ENCODE measurements around the gene SUSD4.

Gene SUSD4

GRCh38 chr1:223393275-223394214, 29.6 kb upstream of the SUSD4 start, which contains the start of gene CCDC185:
TSS of gene CCDC185 (plus strand) at chr1:223393415. CDS start at chr1:223393476, 61 bp downstream.
- CTCF ChIA-PET = interaction anchor here (0.7 kb wide), 1 partner anchor 260 kb away, joined by 3 read pairs; no protein-coding TSS in a partner anchor
- POLR2A ChIA-PET = no interaction called here
- no peak within 1 kb of the TSS for H3K4me3 ChIP-seq (ENCODE audit: low read depth, low read length)

GRCh38 chr1:223390618-223391017, 26.6 kb upstream of the SUSD4 start:
- CTCF ChIA-PET = no interaction called here
- POLR2A ChIA-PET = interaction anchor here (0.7 kb wide), 1 partner anchor 161 kb away, joined by 3 read pairs; no protein-coding TSS in a partner anchor
- DNase-seq (ENCODE audit: low read depth, low spot score) = no peak

More at GRCh38 chr1:223393275-223394214, 29.6 kb upstream of the SUSD4 start, which contains the start of gene CCDC185:
- TF ChIP-seq CTCF (IDR thresholded peaks at IDR 0.05; ENCODE audit: insufficient read depth, low read length, missing control alignments) = no peak
- no peak for DNase-seq (ENCODE audit: low read depth, low spot score)

GRCh38 chr1:223386013-223386412, 22.0 kb upstream of the SUSD4 start:
- POLR2A ChIA-PET = no interaction called here
- no peak for TF ChIP-seq CTCF (IDR thresholded peaks at IDR 0.05; ENCODE audit: insufficient read depth, low read length, missing control alignments)
- CTCF ChIA-PET = no interaction called here
- no peak overlapping the region for H3K4me3 ChIP-seq (ENCODE audit: low read depth, low read length)
- no peak for DNase-seq (ENCODE audit: low read depth, low spot score)

More at GRCh38 chr1:223390618-223391017, 26.6 kb upstream of the SUSD4 start:
- no peak for TF ChIP-seq CTCF (IDR thresholded peaks at IDR 0.05; ENCODE audit: insufficient read depth, low read length, missing control alignments)
- no peak overlapping the region for H3K4me3 ChIP-seq (ENCODE audit: low read depth, low read length)

- CTCF ChIA-PET = no interaction called here
- POLR2A ChIA-PET = no interaction called here
- no peak for DNase-seq (ENCODE audit: low read depth, low spot score)
- H3K4me3 ChIP-seq (ENCODE audit: low read depth, low read length) = no peak overlapping the region
- TF ChIP-seq CTCF (IDR thresholded peaks at IDR 0.05; ENCODE audit: insufficient read depth, low read length, missing control alignments) = no peak
These were observed 14.8 kb upstream of the SUSD4 start for GRCh38 chr1:223378754-223379153.

GRCh38 chr1:223374064-223374610, 10.2 kb upstream of the SUSD4 start:
- TF ChIP-seq CTCF (IDR thresholded peaks at IDR 0.05; ENCODE audit: insufficient read depth, low read length, missing control alignments) = no peak
- no peak overlapping the region for H3K4me3 ChIP-seq (ENCODE audit: low read depth, low read length)
- ChIA-PET CTCF (no interaction called here), POLR2A (no interaction called here)
- no peak for DNase-seq (ENCODE audit: low read depth, low spot score)

- no peak overlapping the region for H3K4me3 ChIP-seq (ENCODE audit: low read depth, low read length)
- TF ChIP-seq CTCF (IDR thresholded peaks at IDR 0.05; ENCODE audit: insufficient read depth, low read length, missing control alignments) = no peak
- CTCF ChIA-PET = no interaction called here
- POLR2A ChIA-PET = no interaction called here
- no peak for DNase-seq (ENCODE audit: low read depth, low spot score)
These were observed 858 bp upstream of the SUSD4 start for GRCh38 chr1:223364685-223365382.

All from AG04449 (cell line).